T-cell (primary cell): ENCODE data around the gene TC2N. TPM values are rescaled to one million over a fixed set of nuclear protein-coding genes. Genes with fewer than 3 reads are reported as not detected.
A peak's percentile ranks its signal among the peaks of the same experiment; 100 is the strongest.
"Not testable (repeated sequence)": the region's sequence is repeated elsewhere in the genome, so short reads cannot be mapped to it uniquely, and the experiment has no call there.

Experiments used
- ATAC-seq, 4 experiments: fragments of 200-7000 bp in 3 of 4; fragments of 150-1000 bp in 1 of 4; cut with Tn5 transposase; replicated peaks in 1 of 4; 1 replicate in 3 of 4; 2 replicates in 1 of 4; pipeline ENCODE4 v1.10.0; 2021; ENCODE audit warnings: moderate library complexity in 3 of 4, mild to moderate bottlenecking in 2 of 4, moderate number of reproducible peaks in 1 of 4
- CTCF ChIA-PET, 2 donors: fragments of 300-600 bp; sonication (Branson Sonifier 250); formaldehyde crosslinking; loops; one replicate each; lab custom pipeline; 2022; ENCODE audit warnings: antibody characterized with exemption in 2 of 2; lab: Charles Lee
- POLR2A ChIA-PET, 2 donors: fragments of 300-600 bp; sonication (Branson Sonifier 250); formaldehyde crosslinking; loops; one replicate each; lab custom pipeline; 2022; ENCODE audit warnings: antibody characterized with exemption in 2 of 2; lab: Charles Lee
- DNase-seq, 35 experiments: peaks; one replicate each; pipeline versions ENCODE4 v3.0.0 to v3.0.0-alpha.2; 2013 to 2023
- H3K27ac ChIP-seq: one replicate; pipeline ENCODE4 v1.5.1; 2013; ENCODE audit warnings: low read length
- H3K27me3 ChIP-seq, 2 experiments: replicated peaks in 1 of 2; 1 replicate in 1 of 2; 2 replicates in 1 of 2; pipeline versions ENCODE4 v1.6.1 to v1.7.0; 2013; ENCODE audit warnings: low read length in 1 of 2, mixed read lengths in 1 of 2; ENCODE audit not compliant: control insufficient read depth in 2 of 2, insufficient read depth in 2 of 2; ENCODE audit errors: extremely low read depth in 1 of 2
- H3K36me3 ChIP-seq, 2 donors: 1 replicate in 1 of 2; 2 replicates in 1 of 2; pipeline versions ENCODE4 v1.6.1 to v1.7.0; 2013; ENCODE audit warnings: low read length in 1 of 2; ENCODE audit not compliant: control insufficient read depth in 2 of 2, insufficient read depth in 1 of 2; ENCODE audit errors: extremely low read depth in 1 of 2
- H3K4me1 ChIP-seq, 2 experiments: 1 replicate in 1 of 2; 2 replicates in 1 of 2; pipeline versions ENCODE4 v1.6.1 to v1.7.0; 2013; ENCODE audit warnings: low read length in 2 of 2, mixed read lengths in 1 of 2; ENCODE audit not compliant: insufficient read depth in 2 of 2, control insufficient read depth in 1 of 2; ENCODE audit errors: extremely low read depth in 1 of 2
- H3K4me3 ChIP-seq, 2 donors: 1 replicate in 1 of 2; 2 replicates in 1 of 2; pipeline versions ENCODE4 v1.5.1 to v1.7.0; 2013; ENCODE audit warnings: mild to moderate bottlenecking in 2 of 2, low read length in 1 of 2, moderate library complexity in 1 of 2; ENCODE audit not compliant: control insufficient read depth in 1 of 2; ENCODE audit errors: extremely low read depth in 1 of 2
- H3K9me3 ChIP-seq: 2 replicates; pipeline ENCODE4 v1.7.0; 2013
- H3K27ac Mint-ChIP-seq, 2 donors: one replicate each; pipeline ENCODE4 v1.8.0; 2020 to 2021; ENCODE audit warnings: mild to moderate bottlenecking in 2 of 2, mixed read lengths in 2 of 2
- H3K27me3 Mint-ChIP-seq, 2 donors: one replicate each; pipeline ENCODE4 v1.8.0; 2021 to 2022; ENCODE audit warnings: mixed read lengths in 2 of 2
- H3K36me3 Mint-ChIP-seq: one replicate; pipeline ENCODE4 v1.8.0; 2021; ENCODE audit warnings: mixed read lengths
- H3K4me1 Mint-ChIP-seq, 3 donors: one replicate each; pipeline ENCODE4 v1.8.0; 2020 to 2022; ENCODE audit warnings: mixed read lengths in 3 of 3, mild to moderate bottlenecking in 1 of 3
- H3K4me3 Mint-ChIP-seq, 3 donors: one replicate each; pipeline ENCODE4 v1.8.0; 2020 to 2022; ENCODE audit warnings: mild to moderate bottlenecking in 3 of 3, mixed read lengths in 3 of 3, moderate library complexity in 3 of 3
- H3K9me3 Mint-ChIP-seq, 3 donors: one replicate each; pipeline ENCODE4 v1.8.0; 2020 to 2022; ENCODE audit warnings: mixed read lengths in 3 of 3
- WGBS: methylation state at CpG from one replicate; pipeline ENCODE4 v1.1.5; 2013; ENCODE audit warnings: missing lambda C conversion rate; ENCODE audit not compliant: insufficient coverage; 5-methylcytosine and 5-hydroxymethylcytosine counted together
- total RNA-seq, 35 experiments: library from RNA in 6 of 35; stranded (reverse) in 6 of 35; fragments of 120-200 nt in 1 of 35; gene quantifications; one replicate each; pipeline versions ENCODE4 v1.2.1 to v1.2.4 and lab custom pipeline; 2013 to 2026

Gene TC2N
- total RNA-seq, 5 donors from 2014 or later (not counting 1 experiment from before 2014, with no cell fraction given), result 203 to 274 (median 243) TPM

- H3K27ac Mint-ChIP-seq, result peak overlapping the region; percentile 71 to 77
- peaks cover 6 to 38% of the 10 kb centered on the region in 2 donors for H3K36me3 ChIP-seq
- no peaks in the 10 kb centered on the region for H3K27me3 ChIP-seq
- no peak overlapping the region for H3K4me3 ChIP-seq
- peaks cover 2% of the 10 kb centered on the region for H3K9me3 ChIP-seq
- ChIA-PET CTCF (interaction anchor here in 1 of 2 donors (1.1 kb wide), 1 partner anchor 97 kb away, joined by 4 read pairs; no protein-coding TSS in a partner anchor), POLR2A (no interaction called here)
- no peak overlapping the region for H3K27ac ChIP-seq
- H3K4me1 ChIP-seq, result peaks cover 0 to 3% of the 10 kb centered on the region in 2 experiments
- H3K36me3 Mint-ChIP-seq, result peaks cover 84% of the 10 kb centered on the region
- peaks cover 55 to 61% (median 56%) of the 10 kb centered on the region in 3 donors for H3K4me1 Mint-ChIP-seq
- no peak for ATAC-seq
- H3K4me3 Mint-ChIP-seq, result no peak overlapping the region
- 100% methylated on average over 1 of the region's 1 CpG for WGBS
- H3K9me3 Mint-ChIP-seq, result peaks cover 5 to 27% (median 10%) of the 10 kb centered on the region in 3 donors
- no peaks in the 10 kb centered on the region for H3K27me3 Mint-ChIP-seq
- no peak for DNase-seq
Measured at GRCh38 chr14:91814317-91814716, 53.0 kb downstream of the TC2N start.

- Mint-ChIP-seq H3K27ac (no peak overlapping the region), H3K27me3 (no peaks in the 10 kb centered on the region), H3K4me1 (peaks cover 19 to 29% (median 23%) of the 10 kb centered on the region in 3 donors), H3K36me3 (peaks cover 90% of the 10 kb centered on the region), H3K4me3 (no peak overlapping the region), H3K9me3 (peaks cover 12 to 39% (median 22%) of the 10 kb centered on the region in 3 donors)
- WGBS, result no CpG with 5 or more reads among the region's 2 CpGs
- no peaks in the 10 kb centered on the region for H3K4me1 ChIP-seq
- H3K27ac ChIP-seq, result no peak overlapping the region
- H3K9me3 ChIP-seq, result peaks cover 5% of the 10 kb centered on the region
- no peaks in the 10 kb centered on the region for H3K27me3 ChIP-seq
- ATAC-seq (no peak), DNase-seq (no peak)
- POLR2A ChIA-PET, result no interaction called here
- H3K4me3 ChIP-seq, result no peak overlapping the region
- CTCF ChIA-PET, result no interaction called here
- H3K36me3 ChIP-seq, result peaks cover 14 to 71% of the 10 kb centered on the region in 2 donors
Measured at GRCh38 chr14:91810699-91811098, 56.6 kb downstream of the TC2N start.

DNA sequence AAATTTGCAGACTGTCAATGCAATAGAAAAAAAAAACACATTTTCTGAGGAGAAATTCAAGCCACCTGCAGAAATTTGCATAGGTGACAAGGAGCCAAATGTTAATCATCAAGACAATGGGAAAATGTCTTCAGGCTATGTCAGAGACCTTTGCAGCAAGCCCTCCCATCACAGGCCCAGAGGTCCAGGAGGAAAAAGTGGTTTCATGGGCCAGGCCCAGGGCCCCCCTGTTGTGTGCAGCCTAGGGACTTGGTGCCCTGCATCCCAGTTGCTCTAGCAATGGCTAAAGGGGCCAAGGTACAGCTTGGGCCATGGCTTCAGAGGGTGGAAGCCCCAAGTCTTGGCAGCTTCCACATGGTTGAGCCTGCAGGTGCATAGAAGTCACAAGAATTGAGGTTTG is 60.6 kb downstream of the TC2N start:
- Histone ChIP-seq H3K4me1 (no peaks in the 10 kb centered on the region), H3K36me3 (peaks cover 14 to 75% of the 10 kb centered on the region in 2 donors), H3K4me3 (no peak overlapping the region), H3K27me3 (no peaks in the 10 kb centered on the region), H3K27ac (no peak overlapping the region), H3K9me3 (peaks cover 5% of the 10 kb centered on the region)
- no peak for ATAC-seq
- ChIA-PET POLR2A (no interaction called here), CTCF (no interaction called here)
- H3K4me1 Mint-ChIP-seq, result peaks cover 12 to 20% (median 19%) of the 10 kb centered on the region in 3 donors
- H3K36me3 Mint-ChIP-seq, result peaks cover 80% of the 10 kb centered on the region
- H3K27me3 Mint-ChIP-seq, result no peaks in the 10 kb centered on the region
- no peak for DNase-seq
- no peak overlapping the region for H3K4me3 Mint-ChIP-seq
- H3K9me3 Mint-ChIP-seq, result peaks cover 12 to 39% (median 21%) of the 10 kb centered on the region in 3 donors
- H3K27ac Mint-ChIP-seq, result no peak overlapping the region

DNA sequence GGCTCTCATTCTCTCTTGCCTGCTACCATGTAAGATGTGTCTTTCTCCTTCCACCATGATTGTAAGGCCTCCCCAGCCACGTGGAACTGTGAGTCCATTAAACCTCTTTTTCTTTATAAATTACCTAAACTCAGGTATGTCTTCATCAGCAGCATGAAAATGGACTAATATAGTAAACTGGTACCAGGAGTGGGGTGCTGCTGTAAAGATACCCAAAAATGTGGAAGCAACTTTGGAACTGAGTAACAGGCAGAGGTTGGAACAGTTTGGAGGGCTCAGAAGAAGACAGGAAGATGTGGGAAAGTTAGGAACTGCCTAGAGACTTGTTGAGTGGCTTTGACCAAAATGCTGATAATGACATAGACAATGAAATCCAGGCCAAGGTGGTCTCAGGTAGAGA is 61.2 kb downstream of the TC2N start:
- not testable (repeated sequence) for H3K27me3 Mint-ChIP-seq
- CTCF ChIA-PET, result interaction anchor here in 1 of 2 donors (1.1 kb wide), 1 partner anchor 191 kb away, joined by 3 read pairs; no protein-coding TSS in a partner anchor

GRCh38 chr14:91805659-91806058 is 61.7 kb downstream of the TC2N start:
- H3K4me1 Mint-ChIP-seq, result peaks cover 12 to 26% (median 25%) of the 10 kb centered on the region in 3 donors
- peak overlapping the region; percentile 10 to 48 for H3K27ac Mint-ChIP-seq
- no peak for ATAC-seq

More for the DNA sequence above, 61.2 kb downstream of the TC2N start:
- no CpG with 5 or more reads among the region's 1 CpG for WGBS
- H3K4me1 Mint-ChIP-seq, result peaks cover 13 to 26% (median 25%) of the 10 kb centered on the region in 3 donors
- ATAC-seq, H3K4me3 ChIP-seq, H3K4me3 Mint-ChIP-seq, DNase-seq, H3K9me3 ChIP-seq, H3K27ac ChIP-seq, H3K27me3 ChIP-seq, H3K4me1 ChIP-seq: not testable (repeated sequence)
- peaks cover 12 to 39% (median 20%) of the 10 kb centered on the region in 3 donors for H3K9me3 Mint-ChIP-seq
- peak overlapping the region; percentile 10 to 48 for H3K27ac Mint-ChIP-seq
- POLR2A ChIA-PET, result interaction anchor here in 1 of 2 donors (0.5 kb wide), 1 partner anchor 32 kb away, joined by 4 read pairs; no protein-coding TSS in a partner anchor
- H3K36me3 ChIP-seq, result peaks cover 14 to 69% of the 10 kb centered on the region in 2 donors
- peaks cover 75% of the 10 kb centered on the region for H3K36me3 Mint-ChIP-seq

GRCh38 chr14:91801358-91801757 is 66.0 kb downstream of the TC2N start:
- peaks cover 36% of the 10 kb centered on the region for H3K36me3 Mint-ChIP-seq
- ChIA-PET CTCF (interaction anchor here (0.5 to 1.6 kb wide), 5 partner anchors 13 to 791 kb away, joined by 3 to 9 read pairs (median 3); no protein-coding TSS in a partner anchor), POLR2A (interaction anchor here in 1 of 2 donors (0.6 kb wide), 1 partner anchor 343 kb away, joined by 3 read pairs; no protein-coding TSS in a partner anchor)
- H3K27ac Mint-ChIP-seq, result peak overlapping the region; percentile 19 to 48
- DNase-seq (peak in 7 of 35 experiments; percentile 0 to 25 (median 8)), ATAC-seq (peak in 1 of 4 experiments; percentile 32)
- H3K4me1 ChIP-seq, result no peaks in the 10 kb centered on the region
- no CpG with 5 or more reads among the region's 2 CpGs for WGBS
- H3K9me3 Mint-ChIP-seq, result peaks cover 3 to 6% (median 6%) of the 10 kb centered on the region in 3 donors
- no peaks in the 10 kb centered on the region for H3K9me3 ChIP-seq
- H3K4me3 Mint-ChIP-seq, result no peak overlapping the region
- H3K36me3 ChIP-seq, result peaks cover 0 to 38% of the 10 kb centered on the region in 2 donors
- H3K27ac ChIP-seq, result no peak overlapping the region
- no peaks in the 10 kb centered on the region for H3K27me3 Mint-ChIP-seq
- peaks cover 18 to 38% (median 31%) of the 10 kb centered on the region in 3 donors for H3K4me1 Mint-ChIP-seq
- no peaks in the 10 kb centered on the region for H3K27me3 ChIP-seq
- no peak overlapping the region for H3K4me3 ChIP-seq

More at GRCh38 chr14:91805659-91806058, 61.7 kb downstream of the TC2N start:
- DNase-seq, result no peak
- Mint-ChIP-seq H3K27me3 (no peaks in the 10 kb centered on the region), H3K9me3 (peaks cover 12 to 35% (median 18%) of the 10 kb centered on the region in 3 donors), H3K4me3 (no peak overlapping the region), H3K36me3 (peaks cover 71% of the 10 kb centered on the region)
- no peaks in the 10 kb centered on the region for H3K27me3 ChIP-seq
- POLR2A ChIA-PET, result interaction anchor here (0.5 to 0.7 kb wide), 6 partner anchors 14 to 401 kb away, joined by 3 to 4 read pairs (median 3); no protein-coding TSS in a partner anchor
- peaks cover 11 to 64% of the 10 kb centered on the region in 2 donors for H3K36me3 ChIP-seq
- no peak overlapping the region for H3K4me3 ChIP-seq
- CTCF ChIA-PET, result interaction anchor here in 1 of 2 donors (0.7 to 1.1 kb wide), 5 partner anchors 38 to 1046 kb away, joined by 3 read pairs; no protein-coding TSS in a partner anchor
- no peaks in the 10 kb centered on the region for H3K4me1 ChIP-seq
- H3K9me3 ChIP-seq, result peaks cover 5% of the 10 kb centered on the region
- no peak overlapping the region for H3K27ac ChIP-seq
